ENCODE measurements around the gene MMP28.
"Not testable (repeated sequence)": the region's sequence is repeated elsewhere in the genome, so short reads cannot be mapped to it uniquely, and the experiment has no call there.

Gene MMP28

DNA sequence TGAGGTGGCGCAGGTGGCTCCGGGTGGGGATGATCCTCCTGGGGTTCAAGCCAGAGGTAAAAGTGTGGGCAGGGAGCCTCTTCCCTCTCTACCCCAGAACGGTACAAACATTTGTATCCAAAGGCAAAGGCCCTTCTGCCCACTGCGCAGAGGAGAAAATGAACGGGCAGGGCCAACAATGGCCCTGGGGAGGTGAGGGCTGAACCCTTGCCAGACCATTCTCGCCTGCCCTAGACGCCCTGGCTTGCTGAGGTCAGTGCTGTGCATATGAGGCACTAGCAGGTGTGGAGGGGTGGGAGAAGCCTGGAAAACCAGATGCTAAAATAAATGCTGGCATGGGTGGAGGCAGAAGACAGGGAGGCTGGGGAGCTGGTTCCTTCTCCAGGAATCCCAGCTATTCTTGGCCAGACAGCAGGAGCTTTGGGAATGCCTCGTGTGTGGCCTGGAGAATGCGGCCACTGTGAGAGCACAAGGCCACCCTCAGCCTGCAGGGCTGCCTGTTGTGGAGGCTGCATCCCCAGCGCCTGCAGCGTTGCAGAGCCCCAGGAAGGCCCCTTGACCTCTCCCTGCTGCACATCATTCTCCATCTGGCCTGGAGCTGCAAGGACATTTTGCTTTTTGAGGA is 30.2 kb downstream of the MMP28 start:
- DNase-seq = no peak

DNA sequence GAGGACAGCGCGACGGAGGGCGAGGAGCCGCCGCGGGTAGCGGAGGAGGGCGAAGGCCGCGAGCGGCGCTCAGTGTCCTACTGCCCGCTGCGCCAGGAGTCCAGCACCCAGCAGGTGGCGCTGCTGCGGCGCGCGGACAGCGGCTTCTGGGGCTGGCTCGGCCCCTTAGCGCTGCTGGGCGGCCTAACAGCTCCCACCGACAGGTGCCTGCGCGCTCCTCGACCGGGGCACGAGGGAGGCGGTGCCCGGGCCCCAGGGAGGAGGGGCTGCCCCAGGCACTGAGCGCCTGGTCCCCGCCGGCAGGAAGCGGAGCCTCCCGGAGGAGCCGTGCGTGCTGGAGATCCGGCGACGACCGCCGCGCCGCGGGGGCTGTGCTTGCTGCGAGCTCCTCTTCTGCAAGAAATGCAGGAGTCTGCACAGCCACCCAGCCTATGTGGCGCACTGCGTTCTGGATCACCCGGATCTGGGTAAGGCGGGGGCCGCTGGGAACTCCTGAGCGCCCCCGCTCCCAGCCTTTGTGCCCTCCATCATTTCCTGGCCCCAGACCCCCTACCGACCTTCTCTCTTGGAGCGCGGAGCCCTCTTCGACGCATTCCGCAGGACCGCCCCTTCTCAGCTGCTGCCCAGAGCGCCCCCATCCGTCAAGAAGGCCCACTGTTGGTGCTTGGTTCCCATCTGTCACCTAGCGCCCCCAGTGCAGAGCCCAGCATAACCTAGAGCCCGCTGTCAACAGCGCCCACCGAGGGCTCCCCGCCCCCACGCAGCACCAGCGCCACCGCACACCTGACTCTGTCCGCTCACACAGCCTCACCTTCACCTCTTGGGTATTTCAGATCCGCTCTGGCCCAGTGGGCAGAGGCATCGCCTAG is 31.1 kb downstream of the MMP28 start:
- DNase-seq = peak; percentile 90 to 92

DNA sequence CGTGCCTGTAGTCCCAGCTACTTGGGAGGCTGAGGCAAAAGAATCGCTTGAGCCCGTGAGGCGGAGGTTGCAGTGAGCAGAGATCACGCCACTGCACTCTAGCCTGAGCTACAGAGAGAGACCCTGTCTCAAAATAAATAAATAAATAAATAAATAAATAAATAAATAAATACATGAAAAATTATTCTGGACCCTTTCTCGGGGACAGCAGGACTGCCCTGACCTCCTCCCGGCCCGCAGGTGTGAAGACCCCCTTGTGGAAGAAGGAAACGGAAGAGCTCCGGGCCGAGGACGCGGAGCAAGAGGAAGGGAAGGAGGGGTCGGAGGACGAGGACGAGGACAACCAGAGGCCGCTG is 31.7 kb downstream of the MMP28 start:
- no peak for DNase-seq

DNA sequence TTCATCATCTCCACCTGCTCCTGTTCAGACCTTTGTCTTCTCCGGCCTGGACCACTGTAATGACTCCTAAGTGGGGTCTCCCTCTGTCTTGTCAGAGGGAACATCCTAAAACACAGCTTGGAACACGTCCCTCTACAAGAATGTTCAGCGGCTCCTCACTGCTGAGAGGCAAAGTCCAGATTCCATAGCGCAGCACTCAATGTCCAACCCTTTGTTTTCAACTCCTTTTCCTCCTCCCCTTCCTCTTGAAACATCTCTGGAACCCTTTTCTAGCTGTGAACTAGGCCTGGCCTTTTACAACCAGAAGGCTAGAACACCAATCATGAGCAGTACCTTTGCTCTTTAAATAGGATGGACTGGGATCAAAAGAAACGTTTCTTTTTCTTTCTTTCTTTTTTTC is 33.8 kb downstream of the MMP28 start:
- DNase-seq = no peak

DNA sequence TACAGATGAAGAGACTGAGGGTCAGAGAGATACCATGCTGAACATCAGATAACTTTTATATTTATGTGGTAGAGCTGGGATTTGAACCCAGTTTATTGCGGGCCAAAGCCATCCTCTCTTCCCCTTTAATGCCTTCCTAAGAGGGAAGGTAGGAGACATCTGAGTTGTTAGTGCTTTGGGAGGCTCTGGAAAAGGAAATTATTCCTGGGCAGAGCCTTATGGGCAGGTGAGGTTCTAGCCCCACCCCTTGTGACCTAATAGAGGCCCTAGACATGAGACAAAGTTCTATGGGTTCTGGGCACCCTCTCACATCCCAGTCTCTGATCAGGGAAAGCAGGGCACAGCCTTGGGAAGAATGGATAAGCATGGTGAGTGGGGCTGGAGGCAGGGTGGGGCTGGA is 34.9 kb downstream of the MMP28 start, which contains the start of gene C17orf50:
Gene C17orf50, plus strand, starts transcription at position 301 of the 400 bp plus-strand sequence. Its CDS starts 55 bp downstream, at position 356.
- no peak for DNase-seq

DNA sequence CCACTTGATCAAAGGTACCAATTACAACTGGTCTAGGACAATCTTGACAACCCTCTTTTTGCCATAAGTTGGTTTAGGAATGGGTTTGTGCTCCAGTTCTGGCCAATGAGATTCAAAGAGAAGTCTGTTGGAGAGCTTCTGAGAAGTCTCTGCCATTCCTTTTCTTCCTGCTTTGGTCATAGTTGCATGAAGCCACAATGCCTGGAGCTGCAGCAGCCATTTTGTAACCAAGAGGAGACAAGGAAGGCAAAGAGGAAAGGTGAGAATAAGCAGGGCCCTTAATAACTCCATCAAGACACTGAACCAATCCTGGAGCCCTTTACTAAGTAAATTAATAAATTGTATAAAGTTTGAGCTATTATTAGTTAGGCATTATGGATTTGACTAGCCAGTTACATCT is 38.2 kb downstream of the MMP28 start:
- no peak for DNase-seq

DNA sequence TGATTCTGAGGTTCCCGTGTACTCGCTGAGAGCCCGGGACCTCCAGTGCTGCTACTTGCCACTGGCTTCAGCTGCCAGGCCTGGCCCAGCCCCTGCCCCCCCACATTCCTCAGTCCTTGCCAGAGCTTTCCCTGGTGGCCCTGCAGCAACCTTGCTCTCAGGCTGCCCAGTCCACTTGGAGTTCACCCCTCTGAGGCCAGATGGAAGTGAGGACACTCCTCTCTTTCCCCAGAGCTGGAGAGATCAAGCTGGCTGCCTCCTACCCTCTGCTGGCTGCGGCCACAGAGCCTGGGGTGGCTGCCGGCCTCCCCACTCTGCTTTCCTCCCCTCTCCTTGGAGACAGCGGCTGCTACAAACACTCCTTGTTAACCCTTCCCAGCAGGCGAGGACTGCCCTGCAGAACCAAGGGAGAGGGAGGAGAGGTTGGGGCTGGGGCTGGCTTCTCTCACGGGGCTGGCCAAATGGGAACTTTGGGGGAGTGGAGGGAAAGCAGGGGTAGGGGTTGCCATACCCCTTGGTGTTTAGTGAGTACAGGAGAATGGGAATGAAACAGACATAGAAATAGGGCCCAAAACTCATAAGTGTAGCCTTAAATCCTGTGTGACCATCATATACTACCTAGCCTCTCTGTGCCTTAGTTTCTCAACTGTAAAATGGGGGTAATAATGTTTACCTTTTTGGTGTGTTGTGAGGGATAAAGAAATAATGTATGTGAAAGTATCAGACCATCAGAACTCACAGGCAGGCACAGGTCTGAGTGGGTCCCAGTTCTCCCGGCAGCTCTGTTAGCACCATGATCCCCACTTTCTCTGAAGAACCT is 42.3 kb downstream of the MMP28 start, which contains the start of gene GAS2L2:
Gene GAS2L2, minus strand, starts transcription at position 295 of the 820 bp plus-strand sequence. CDS start 389 bp downstream, outside the sequence.
- DNase-seq = no peak

DNA sequence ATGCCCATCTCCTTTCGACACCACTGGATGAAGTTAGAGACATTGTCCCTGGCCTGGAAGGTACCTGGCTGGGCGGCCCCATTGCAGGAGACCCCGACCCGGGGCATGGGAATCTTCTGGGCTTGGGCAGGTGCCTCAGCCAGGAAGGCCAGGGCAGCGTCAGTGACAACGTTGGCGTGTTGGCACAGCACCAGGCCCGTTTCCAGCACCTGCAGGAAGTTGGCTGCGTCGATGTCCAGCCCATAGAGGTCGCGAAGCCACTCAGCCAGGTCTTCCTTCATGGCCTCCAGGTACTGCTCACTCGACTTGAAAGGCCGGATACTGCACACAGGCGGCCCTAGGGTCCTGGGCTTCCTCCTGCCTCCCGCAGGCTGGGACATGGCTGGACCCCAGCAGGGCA is 43.0 kb downstream of the MMP28 start:
- DNase-seq = no peak

DNA sequence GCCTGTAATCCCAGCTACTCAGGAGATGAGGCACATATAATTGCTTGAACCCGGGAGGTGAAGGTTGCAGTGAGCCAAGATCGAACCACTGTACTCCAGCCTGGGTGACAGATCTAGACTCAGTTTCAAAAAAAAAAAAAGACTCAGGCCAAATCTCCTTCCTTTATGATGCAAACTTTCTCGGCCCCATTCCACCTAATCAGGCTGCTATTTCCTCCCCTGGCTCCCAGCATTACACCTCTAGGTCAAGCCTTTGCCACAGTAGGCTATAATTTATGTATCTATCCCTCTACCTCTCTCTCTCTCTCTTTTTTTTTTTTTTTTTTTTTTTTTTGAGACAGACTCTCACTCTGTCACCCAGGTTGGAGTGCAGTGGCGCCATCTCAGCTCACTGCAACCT is 43.9 kb downstream of the MMP28 start:
- not testable (repeated sequence) for DNase-seq

DNA sequence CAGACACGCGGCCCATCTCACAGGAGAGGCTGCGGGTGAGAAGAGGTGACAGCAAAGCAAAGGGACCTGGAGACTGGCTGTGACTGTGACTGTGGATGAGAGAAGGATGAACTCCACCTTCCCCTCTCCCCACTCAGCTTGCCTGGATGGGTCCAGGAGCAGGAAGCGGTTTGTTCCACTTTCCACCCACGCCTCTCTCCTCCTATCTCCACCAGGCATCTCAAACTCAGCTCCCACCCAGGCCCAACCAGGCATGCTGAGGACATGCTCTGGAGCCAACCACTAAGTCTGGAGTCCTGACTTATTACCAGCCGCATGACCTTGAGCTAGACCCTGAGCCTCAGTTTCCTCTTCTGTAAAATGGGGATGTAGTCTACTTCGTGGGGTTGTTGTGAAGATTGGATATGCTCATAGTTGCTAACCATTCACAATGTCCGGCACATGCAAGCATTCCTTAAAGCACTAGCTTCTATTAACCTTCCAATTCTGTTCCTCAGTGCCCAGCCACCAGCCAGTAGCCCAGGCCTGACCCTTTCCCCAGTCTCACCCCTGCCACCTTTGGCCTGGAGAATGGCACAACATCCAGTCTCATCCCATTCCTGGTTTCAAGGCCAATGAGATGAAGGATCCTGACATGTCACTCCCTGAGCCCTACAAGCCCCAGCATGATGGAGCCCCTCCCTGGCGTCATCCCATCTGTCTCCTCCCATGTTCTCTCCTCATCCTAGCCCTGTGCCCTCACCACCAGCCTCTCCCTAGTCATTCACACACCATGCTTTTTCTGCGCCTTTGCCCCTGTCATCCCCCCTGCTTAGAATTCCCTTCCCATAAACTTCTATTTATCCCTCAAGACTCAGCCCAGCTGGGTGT is 44.7 kb downstream of the MMP28 start:
- DNase-seq = no peak

DNA sequence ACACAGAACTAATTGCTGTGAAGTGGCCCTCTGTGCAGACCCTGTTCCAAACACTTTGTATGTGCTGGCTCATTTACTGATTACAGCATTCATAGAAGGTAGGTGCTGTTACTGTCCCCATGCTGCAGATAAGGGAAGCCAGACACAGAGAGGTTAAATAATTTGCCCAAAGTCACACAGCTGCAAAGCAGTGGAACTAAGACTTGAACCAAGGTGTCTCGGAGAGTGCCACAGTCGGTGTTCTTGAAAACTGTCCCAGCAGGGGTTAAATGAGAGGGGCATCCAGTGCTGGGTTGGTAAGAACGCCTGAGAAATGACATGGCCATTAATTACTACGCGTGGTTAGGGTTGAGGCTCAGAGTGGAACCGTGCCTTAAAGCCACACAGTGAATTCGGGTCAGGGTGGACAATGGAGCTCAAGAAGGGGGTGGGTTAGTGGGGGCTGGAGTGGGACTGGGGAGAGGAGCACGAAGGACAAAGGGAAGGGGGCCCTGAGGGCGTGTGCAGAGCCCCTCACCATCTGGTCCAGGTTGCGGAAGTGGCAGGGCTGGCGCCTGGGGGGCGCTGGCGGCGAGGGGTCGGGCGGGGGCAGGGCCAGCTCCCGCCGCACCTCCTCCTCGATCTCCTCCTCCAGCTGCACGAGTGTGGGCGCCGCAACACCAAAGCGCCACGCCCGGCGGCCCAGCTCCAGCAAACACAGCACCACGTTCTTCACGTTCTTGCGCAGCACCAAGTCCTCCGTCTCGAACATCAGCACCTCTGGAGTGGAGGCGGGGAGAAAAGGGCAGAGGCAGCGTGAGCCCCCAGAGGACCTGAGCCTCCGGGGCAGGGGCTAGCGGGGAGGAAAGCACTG is 45.7 kb downstream of the MMP28 start:
- DNase-seq = no peak

DNA sequence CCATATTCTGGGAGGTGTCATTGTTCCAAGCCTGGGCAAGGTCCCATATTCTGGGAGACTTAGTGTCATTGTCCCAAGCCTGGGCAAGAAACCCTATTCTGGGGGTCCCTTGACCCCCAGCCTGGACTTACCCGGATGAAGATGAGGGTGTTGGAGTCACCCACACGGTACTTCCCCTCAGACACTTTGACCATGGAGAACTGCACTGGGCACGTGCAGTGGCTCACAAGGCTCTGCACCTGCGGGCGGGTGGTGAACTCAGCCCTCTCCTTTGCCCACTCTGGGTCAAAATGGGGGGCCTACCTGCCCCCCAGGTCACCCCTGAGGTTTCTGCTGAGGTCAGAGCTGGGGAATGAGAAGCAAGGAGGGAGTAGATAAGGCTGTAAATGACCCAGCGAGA is 46.5 kb downstream of the MMP28 start:
- DNase-seq = no peak

DNA sequence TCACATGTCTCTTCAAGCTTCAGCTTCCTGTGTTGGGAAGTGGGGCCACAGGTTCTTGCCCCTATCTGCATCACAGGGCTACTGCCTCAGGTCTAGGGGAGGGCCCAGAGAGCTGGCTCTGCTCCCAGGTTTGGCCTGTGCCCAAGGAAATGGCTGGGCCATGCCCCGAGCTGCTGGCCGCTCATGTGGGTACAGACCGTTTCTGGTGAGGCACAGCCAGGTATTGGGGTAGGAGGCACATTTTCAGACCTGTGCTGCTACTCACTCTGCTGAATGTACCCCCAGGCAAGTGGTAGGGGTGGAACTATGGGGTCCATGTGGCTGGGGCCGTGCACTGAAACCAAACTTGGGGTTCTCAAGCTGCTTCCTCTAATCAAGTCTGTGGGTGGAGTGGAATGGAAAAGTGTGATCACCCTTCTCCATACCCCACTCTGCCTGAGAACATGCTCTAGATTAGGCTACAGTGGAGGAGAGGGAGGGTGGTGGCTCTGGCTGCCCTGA is 47.0 kb downstream of the MMP28 start:
- DNase-seq = no peak

DNA sequence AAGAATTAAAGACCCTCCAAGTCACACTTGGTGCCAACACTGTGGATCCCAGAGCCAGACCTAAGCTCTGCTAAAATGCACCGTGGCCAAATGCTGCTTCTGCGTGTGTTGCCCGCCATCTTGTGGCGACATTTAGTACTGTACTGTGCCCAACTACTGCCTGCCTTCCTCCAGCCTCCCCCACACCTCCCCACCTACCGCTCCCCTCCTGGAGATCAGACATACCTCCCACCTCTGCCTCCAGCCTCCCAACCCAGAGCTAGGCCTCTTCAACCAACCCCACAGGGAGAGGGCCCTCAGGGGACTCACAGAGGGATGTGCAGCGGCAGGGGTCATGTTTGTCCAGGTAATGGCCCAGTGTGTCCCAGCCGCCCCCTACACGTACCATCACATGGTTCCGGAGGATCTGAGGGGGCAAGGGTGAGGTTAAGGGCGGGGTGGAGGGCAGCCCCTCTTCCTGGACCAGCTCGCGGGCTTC is 47.9 kb downstream of the MMP28 start:
- DNase-seq = peak; percentile 82 to 86

DNA sequence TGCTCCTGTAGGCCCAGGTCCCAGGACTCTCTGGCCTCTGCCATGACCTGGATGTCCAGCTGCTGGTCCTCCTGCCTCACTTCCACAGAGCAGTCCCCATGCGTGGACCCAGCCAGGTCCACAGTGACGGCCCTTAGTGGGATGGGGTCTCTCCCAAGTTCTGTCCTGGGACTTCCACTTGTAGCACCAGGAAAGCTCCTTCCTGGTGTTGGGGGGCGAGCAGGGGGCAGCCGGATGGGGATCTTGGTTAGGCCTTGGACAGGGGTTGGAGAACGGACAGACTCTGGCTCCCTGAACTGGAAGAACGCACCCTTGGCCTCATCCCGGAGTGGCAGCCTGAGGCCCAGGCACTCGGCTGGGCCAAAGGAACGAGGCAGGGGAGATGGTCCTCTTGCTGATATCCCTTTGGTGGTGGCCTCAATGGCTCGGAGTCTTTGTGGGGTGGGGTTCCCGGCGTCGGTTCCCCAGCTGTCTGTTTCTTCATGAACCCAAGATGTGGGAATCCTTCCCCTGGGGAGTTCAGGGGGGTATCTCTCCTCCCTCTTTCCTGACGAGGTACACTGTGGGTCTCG is 49.6 kb downstream of the MMP28 start:
- DNase-seq = no peak

DNA sequence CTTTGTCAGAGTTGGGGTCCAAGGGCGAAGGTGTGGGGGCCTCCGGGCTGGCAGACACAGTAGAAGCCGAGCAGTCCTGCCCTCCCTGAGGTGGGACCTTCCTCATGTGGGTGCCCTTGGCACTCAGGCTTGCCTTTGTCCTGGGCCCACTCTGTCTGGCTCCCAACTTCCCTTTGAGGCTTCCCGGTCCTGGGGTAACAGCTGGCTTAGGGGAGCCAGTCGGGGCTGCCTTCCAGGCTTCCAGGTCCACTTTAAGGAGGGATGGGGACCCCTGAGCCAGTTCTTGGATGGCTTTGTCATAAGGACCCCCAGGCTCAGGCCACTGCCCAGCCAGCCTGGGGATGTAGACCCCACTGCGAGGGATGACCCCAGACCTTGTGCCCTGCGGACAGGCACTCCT is 50.2 kb downstream of the MMP28 start:
- DNase-seq = no peak

DNA sequence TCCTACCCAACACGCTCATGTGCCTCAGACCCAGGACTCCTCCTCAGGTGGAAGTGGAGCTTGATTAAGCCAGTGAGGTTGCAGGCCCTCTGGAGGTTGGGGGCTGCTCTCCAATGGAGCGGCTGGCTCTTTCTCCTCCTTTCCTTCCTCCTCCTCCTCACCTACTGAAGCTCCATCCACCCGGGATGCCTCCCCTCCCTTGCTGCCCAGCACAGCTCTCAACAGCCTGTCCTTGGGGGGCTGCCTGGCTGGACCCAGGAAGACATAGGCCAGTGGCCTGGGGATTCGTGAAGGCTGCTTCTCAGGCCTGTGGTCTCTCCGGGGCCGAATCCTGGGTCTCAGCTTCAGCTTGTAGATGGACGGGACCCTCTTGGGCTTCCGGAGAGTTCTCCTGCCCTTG is 50.6 kb downstream of the MMP28 start:
- DNase-seq = no peak

DNA sequence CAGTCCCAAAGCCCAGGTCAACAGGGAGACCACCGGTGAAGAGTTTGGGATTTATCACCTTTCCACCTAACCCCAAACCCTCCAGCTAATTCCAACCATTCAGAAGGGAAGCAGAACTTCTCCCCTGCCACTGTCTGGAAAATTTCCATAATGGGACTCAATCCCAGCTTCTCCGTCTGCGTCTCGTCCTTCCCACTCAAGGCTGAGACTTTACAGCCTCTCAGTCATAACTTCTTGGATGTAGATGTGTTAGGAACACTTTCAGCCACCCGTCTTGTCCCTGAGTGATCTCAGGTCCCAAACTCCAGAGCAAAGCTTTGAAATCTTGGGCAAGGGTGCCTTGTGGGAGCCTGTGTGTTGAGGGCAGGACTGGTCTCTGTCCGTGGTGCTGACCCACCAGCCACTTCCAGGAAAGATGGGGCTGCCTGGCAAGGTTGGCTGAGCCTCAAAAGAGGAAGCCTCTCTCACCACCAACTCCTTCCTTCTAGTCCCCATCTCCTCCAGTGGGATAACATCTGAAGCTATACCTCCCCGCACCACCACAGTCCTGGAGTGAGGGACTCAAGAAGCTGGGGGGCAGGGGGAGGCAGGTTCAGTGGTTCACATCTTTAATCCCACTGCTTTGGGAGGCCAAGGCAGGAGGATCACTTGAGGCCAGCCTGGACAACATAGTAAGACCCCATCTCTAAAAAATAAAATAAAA is 51.7 kb downstream of the MMP28 start:
- peak; percentile 26 to 35 for DNase-seq

DNA sequence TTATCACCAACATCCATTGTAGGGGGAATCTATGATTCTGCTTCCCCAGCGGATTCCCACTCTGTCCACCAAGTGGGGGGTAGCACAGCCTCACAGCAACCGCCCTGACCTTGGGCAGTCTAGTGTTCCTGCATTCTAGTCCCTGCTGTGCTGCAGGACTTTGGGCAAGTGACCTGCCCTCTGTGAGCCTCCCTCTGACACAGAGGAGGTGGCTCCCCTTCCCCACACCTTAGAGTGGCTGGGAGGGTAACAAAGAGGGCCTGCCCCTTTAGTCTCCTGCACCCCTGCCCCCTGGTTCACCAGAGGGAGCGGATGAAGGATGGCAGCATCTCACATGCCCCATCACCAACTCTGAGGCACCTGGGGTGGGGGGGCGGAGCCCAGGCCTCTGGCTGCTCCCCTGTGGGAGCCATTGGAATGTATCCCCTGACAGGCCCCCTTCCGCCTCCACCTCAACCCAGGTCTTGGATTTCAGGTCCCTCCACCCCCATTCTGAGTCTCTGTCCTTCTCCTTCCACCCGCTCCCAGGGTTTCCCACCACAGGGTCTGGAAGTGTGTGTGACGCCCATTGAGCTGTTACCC is 52.5 kb downstream of the MMP28 start:
- DNase-seq = no peak

DNA sequence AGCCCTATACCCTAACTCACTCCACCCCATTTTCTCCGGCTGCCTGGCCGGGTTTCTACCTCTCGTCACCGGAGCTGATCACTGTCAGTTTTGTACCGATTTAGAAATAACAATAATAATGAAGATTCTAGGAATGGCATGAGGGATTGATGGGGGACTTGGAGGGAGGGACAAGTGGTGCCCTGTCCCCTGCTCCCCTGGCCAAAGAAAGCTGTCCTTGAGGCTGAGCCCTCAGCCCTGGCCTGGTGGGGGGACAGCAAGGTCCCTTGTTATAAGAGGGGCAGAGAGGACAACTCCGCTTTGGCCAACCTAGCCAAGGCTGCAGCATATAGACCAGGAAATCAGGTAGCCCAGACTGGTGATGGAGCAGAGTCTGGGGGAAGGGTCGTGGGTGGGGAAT is 52.9 kb downstream of the MMP28 start:
- DNase-seq = no peak
